GM12892 (cell line): ENCODE results near the gene IFNL3.

ENCODE experiments used
- POLR2A ChIP-seq: IDR thresholded peaks from 2 replicates; pipeline ENCODE4 v1.6.1; 2011; ENCODE audit warnings: low read depth, low read length, control low read depth
- POLR2AphosphoS5 ChIP-seq: IDR thresholded peaks from 2 replicates; pipeline ENCODE4 v1.6.1; 2011; ENCODE audit warnings: low read depth, low read length, control low read depth
- TAF1 ChIP-seq: IDR thresholded peaks from 2 replicates; pipeline ENCODE4 v1.6.1; 2011; ENCODE audit warnings: low read depth, mild to moderate bottlenecking, control low read depth, low read length, borderline replicate concordance

DNA sequence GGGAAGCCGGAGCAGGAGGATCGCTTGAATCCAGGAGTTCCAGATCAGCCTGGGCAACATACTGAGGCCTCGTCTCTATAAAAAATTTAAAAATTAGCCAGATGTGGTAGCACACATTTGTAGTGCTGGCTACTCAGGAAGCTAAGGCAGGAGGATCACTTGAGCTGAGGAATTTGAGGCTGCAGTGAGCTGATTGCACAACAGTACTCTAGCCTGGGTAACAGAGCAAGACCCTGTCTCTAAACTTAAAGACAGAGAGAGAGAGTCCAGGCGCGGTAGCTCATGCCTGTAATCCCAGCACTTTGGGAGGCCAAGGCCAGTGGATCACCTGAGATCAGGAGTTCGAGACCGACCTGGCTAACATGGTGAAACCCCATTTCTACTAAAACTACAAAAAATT, 4.4 kb downstream of the IFNL3 start:
- TF ChIP-seq POLR2AphosphoS5 (no peak), TAF1 (no peak), POLR2A (no peak)
